C4-2B (cell line): ENCODE results near the gene AFF2.

ENCODE experiments used
- H3K27ac ChIP-seq: fragments of 450-650 bp; 2 replicates; pipeline ENCODE4 v1.5.1; 2017
- ZFX ChIP-seq: fragments of 450-650 bp; IDR thresholded peaks from 2 replicates; pipeline ENCODE4 v1.6.1; 2017
- TF ChIP-seq, protein P1 (sequence below): fragments of 450-650 bp; conservative IDR thresholded peaks from 2 replicates; pipeline ENCODE4 v1.5.1; 2017; ENCODE audit warnings: mild to moderate bottlenecking

Gene AFF2

DNA sequence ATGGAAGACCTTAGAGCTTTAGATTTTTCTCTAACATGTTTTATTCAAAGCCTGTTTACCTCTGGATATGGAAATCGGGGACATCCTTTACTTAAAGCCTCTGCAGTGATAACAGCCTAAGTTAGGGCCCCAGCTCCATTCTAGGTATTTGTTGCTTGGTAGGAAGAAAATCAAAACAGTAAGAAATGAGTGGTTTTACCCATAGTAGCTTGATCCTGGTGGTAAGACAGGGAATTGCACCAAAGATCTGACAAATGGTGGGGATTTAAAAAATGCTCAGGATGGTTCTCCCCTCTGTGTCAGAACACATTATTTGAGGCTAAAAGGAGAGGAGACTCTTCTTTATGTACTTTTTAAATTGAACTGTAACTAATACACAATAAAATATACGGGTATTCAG is 52.4 kb downstream of the AFF2 start:
- TF ChIP-seq, protein P1, sequence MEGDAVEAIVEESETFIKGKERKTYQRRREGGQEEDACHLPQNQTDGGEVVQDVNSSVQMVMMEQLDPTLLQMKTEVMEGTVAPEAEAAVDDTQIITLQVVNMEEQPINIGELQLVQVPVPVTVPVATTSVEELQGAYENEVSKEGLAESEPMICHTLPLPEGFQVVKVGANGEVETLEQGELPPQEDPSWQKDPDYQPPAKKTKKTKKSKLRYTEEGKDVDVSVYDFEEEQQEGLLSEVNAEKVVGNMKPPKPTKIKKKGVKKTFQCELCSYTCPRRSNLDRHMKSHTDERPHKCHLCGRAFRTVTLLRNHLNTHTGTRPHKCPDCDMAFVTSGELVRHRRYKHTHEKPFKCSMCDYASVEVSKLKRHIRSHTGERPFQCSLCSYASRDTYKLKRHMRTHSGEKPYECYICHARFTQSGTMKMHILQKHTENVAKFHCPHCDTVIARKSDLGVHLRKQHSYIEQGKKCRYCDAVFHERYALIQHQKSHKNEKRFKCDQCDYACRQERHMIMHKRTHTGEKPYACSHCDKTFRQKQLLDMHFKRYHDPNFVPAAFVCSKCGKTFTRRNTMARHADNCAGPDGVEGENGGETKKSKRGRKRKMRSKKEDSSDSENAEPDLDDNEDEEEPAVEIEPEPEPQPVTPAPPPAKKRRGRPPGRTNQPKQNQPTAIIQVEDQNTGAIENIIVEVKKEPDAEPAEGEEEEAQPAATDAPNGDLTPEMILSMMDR, result peak; percentile 27
- no peak for TF ChIP-seq ZFX
- H3K27ac ChIP-seq, result no peak overlapping the region

DNA sequence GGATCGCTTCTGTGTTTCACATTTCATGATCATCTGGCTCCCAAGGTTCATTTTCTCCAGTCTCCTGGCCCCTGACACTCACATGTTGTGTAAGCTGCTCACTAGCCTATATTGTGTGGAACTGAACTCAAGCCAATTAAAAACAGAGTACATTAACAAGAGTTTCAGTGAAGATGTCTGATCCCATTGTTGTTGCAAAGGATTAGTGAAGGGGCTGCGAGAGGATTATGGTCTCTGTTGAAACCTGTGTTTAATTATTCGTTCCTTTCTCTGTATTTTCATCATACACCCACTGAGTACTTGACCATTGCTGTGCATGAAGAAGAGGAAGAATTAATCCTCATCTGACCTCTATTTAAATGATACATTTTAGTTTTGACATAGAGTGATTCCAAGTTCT is 54.7 kb downstream of the AFF2 start:
- TF ChIP-seq, protein P1, result no peak
- TF ChIP-seq ZFX, result no peak

DNA sequence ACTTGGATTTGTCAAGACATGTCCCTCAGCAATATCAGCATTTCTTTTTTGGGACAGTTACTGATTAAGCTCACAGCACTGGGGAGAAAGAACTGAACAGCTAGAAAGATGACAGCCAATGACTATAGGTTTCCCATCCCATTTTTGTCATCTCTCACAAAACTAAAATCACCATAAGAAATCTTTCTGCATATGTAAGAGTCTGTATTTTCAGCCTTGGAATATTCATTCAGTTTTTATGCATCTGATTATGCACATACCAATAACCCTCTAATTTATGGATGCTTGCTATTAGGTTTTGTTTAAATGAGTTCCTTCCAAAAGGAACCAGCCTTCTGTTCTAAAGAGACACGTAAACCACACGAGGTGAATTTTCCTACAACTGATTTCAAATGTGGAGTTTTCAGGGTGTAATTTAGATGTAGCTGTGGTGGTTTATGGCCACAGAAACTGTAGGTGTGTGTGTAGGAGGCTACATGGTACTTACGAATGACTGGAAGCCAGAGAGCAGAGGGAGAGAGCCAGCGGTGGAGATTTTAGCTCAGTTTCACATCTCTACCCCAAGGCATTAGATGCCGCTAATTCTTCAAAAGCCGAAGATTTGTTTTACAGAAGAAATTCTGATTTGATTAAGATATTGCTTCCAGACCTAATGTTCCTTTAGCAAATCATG is 55.3 kb downstream of the AFF2 start:
- H3K27ac ChIP-seq, result no peak overlapping the region
- TF ChIP-seq, protein P1, result no peak
- no peak for TF ChIP-seq ZFX

More for the DNA sequence above, 54.7 kb downstream of the AFF2 start:
- no peak overlapping the region for H3K27ac ChIP-seq

DNA sequence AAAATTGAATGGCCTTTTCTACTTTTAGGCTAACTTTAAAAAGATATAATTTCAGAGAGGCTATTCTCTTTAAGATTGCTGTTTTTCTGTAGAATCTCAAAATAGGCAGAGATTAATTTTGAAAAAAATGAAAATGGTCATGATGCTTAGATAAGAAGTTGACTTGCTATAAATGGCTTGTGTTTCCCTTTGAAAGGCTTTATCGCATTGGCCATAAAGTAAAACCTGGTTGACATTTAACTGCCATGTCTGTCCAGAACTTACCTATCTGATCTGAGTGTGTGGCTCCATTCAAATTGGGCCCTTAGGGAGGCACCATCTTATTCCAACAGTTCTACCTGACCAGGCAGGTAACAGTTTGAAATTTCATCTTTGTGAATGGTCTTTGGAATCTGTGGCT is 56.1 kb downstream of the AFF2 start:
- no peak for TF ChIP-seq ZFX
- TF ChIP-seq, protein P1, result no peak
- H3K27ac ChIP-seq, result no peak overlapping the region

DNA sequence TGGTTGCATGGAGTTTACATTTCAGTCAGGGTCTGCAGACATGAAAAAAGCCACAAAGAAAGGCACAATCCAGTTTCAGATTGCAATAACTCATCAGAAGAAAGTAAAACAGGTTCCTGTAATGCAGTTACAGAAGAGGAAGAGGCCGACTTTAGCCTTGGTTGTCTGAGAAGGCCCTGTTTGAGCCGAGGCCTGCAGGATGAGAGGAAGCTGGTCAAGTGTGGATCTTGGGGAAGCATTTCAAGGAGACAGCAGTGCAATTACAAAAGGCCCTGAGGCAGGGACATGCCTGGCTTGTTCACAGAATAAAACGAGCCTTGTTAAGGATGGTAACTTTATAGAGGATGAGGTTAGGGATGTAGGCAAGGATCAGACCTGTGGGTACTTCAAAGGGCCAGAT is 62.4 kb downstream of the AFF2 start:
- TF ChIP-seq, protein P1, result no peak
- TF ChIP-seq ZFX, result no peak
- H3K27ac ChIP-seq, result no peak overlapping the region

DNA sequence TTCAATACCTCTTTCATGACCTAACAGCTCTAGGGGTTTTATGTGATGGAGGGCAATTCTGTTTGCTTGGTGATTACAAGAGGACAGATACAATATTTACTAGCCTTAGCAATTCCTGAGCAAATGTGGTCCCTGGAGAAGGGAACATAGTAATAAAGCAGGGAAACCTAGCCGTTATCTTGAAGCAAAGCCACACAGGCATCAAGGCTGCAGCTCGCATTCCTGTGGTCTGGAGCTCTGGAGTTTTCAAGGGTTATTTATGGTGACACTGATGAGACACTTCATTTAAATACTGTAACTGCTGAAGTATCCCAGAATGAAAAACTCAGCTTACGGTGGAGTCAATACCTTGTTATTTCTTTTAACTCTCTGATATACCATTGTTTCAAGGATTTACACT is 66.8 kb downstream of the AFF2 start:
- H3K27ac ChIP-seq, result no peak overlapping the region
- TF ChIP-seq, protein P1, result no peak
- no peak for TF ChIP-seq ZFX

DNA sequence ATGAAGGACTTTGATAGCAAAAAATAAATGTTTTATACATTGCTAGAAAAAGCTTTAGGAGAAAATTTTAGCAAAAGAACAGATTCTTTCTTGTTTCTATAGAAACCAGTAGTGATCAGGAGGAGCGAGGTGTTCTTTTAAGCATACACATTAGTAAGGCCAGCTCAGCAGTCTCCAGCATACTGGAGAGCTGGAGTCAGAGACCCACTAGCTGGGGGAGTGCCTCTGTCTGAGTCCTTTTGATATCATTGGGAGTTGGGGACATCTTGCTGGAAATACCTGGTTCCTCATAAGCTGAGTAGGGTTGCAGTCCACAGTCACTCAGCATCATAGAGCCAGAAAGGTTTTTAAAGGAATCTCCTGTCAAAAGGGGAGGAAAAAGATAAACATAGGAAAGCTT is 67.4 kb downstream of the AFF2 start:
- no peak overlapping the region for H3K27ac ChIP-seq
- no peak for TF ChIP-seq ZFX
- TF ChIP-seq, protein P1, result no peak
